NCI-H460 (cell line): ENCODE measurements around the gene LYPD3. TPM values are rescaled to one million over a fixed set of nuclear protein-coding genes. Genes with fewer than 3 reads are reported as not detected.
"Not testable (repeated sequence)": the region's sequence is repeated elsewhere in the genome, so short reads cannot be mapped to it uniquely, and the experiment has no call there.

Experiments used
- DNase-seq: peaks from one replicate; pipeline ENCODE4 v3.0.0-alpha.2; 2016; ENCODE audit warnings: low read depth; ENCODE audit errors: extremely low read depth
- total RNA-seq: library from RNA; depleted of rRNA; stranded (reverse); fragments of >200 nt; shearing (Covaris generic); gene quantifications from 2 replicates; pipeline ENCODE4 v1.2.3, GENCODE V29; 2014; rRNA removed

Gene LYPD3
- total RNA-seq, 1 experiment from 2014 or later = 0.05 TPM

DNA sequence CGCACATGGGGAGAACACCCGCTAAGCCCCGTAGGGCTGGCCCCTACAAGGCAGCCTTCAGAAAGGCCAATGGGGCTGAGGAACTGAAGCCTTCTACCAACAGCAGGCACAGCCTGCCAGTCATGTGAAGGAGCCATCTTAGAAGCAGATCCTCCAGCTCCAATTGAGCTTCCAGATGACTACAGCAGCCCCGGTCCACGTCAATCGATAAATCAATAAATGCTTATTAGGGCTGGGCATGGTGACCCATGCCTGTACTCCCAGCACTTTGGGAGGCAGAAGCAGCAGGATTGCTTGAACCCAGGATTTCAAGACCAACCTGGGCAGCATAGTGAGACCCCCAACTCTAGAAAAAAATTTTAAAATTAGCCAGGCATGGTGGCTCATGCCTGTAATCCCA is 27.7 kb downstream of the LYPD3 start:
- DNase-seq = no peak

GRCh38 chr19:43437284-43437683 is 28.1 kb downstream of the LYPD3 start:
- DNase-seq = not testable (repeated sequence)

DNA sequence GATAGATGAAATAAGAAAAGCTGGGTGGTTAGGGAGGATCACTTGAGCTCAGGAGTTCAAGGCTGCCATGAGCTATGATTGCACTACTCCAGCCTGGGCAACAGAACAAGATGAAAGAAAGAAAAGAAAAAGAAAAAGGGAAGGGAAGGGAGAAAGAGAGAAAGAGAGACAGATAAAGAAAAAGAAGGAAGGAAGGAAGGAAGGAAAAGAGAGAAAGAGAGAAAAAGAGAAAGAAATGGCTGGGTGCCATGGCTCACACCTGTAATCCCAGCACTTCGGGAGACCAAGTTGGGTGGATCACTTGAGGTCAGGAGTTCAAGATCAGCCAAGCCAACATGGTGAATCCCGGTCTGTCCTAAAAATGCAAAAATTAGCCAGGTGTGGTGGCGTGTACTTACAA is 29.6 kb downstream of the LYPD3 start:
- DNase-seq = no peak

DNA sequence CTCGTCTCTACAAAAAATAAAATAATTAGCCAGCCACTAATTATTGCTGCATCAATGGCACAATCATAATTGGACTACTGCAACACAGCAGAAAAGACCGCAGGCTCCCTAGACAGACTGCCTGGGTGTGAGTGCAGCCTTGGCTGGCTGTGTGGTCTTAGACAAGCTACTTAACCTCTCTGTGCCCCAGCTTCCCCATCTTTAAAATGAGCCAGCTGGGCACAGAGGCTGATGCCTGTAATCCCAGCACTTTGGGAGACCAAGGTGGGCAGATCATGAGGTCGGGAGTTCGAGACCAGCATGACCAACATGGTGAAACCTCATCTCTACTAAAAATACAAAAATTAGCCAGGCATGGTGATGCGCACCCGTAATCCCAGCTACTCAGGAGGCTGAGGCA is 31.7 kb downstream of the LYPD3 start:
- DNase-seq = no peak

DNA sequence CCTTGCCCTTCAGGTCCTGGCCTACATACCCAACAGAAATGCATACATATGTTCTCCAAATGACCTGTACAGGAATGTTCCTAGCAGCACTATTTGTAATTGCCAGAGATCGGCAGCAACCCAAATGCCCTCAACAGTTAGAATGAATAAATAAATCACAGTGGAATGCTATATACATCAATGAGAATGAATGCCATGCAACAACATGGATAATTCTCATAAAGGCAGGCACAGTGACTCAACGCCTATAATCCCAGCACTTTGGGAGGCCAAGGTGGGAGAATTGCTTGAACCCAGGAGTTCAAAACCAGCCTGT is 32.1 kb downstream of the LYPD3 start:
- DNase-seq = no peak

DNA sequence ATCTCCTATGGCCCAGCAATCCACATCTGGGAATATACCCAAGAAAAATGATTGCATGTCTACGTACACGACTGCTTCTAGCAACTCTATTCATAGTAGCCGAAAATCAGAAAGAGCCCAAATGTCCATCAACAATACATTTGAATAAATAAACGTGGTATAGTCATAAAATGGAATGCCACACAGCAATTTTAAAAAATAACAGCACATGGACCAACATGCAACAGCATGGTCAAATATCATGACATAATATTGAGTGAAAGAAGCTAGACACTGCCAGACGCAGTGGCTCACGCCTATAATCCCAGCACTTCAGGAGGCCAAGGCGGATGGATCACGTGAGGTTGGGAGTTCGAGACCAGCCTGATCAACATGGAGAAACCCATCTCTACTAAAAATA is 34.4 kb downstream of the LYPD3 start:
- no peak for DNase-seq

GRCh38 chr19:43430142-43430710 is 35.2 kb downstream of the LYPD3 start:
- DNase-seq = no peak

DNA sequence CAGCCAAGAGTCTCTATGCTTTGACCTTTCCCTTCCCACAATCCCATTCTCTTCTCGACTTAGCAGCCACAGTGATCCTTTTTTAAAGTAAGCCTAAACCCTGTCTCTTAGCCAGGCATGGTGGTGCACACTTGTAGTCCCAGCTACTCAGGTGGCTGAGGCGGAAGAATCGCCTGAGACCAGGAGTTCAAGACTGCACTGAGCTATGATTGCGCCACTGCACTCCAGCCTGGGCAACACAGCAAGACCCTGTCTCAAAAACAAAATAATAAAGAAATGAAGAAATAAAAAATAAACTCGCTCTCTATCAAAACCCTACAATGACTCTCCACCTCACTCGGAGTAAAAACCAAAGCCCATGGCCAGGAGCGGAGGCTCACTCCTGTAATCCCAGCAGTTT is 36.0 kb downstream of the LYPD3 start:
- no peak for DNase-seq

DNA sequence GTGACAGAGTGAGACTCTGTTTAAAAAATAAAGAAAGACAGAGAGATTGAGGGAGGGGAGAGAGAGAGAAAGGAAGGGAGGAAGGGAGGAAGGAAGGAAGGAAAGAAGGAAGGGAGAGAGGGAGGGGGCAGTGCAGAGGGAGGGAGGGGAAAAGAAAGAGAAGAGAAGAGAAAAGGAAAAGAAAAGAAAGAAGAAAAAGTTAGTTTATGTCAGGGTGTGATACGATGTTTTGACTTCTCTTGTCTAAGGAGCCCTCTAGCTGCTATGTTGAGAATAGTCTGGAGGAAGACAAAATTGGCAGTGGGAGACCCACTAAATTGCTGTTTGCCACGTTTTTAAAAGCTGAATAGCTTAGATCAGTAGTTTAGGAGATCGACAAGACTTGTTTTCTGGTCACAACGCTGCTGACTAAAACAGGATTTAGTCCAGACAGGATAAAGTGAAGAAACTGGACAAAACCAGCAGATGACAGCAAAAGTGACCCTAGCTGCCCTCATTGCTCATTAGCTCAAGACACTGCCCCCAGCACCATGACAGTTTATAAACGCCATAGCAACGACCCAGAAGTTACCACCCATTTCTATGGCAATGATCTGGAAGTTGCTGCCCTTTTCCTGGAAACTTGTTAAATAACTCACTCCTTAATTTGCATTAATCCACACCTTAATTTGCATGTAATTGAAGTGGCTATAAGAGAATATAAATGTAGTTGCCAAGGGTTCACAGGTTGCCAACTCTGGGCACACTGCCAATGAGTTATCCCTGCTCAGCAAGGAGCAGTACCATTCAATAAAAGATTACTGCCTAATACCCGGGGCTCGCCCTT is 39.6 kb downstream of the LYPD3 start:
- DNase-seq = no peak

DNA sequence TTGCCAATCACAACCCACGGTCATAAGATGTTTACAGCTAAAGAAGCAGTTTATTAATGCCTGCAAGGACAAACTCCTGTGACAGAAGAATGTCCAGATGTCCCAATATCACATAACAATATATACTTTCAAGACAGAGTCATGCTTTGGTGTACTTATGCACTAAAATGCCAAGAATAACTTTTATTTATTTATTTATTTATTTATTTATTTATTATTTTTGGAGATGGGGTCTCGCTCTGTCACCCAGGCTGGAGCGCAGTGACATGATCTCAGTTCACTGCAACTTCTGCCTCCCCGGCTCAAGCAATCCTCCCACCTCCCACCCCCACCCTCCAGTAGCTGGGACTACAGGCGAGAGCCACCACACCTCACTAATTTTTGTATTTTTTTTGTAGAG is 41.6 kb downstream of the LYPD3 start:
- no peak for DNase-seq

DNA sequence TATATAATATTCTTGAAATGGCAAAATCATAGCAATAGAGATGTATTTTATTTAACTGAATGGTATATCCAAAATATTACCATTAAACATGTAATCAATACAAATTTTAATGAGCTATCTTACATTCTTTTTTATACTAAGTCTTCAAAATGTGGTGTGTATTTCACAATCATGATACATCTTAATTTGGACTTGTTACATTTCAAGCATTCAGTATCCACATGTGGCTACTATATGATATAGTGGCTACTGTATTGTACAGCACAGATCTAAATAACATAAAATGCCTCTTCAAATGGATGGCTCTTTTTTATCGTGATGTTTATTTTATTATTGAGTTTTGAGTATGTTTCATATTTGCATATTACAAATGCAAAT is 42.7 kb downstream of the LYPD3 start:
- DNase-seq = no peak

- DNase-seq = no peak
Observed at GRCh38 chr19:43422000-43422688, 43.3 kb downstream of the LYPD3 start.

- DNase-seq = no peak
Observed at GRCh38 chr19:43420954-43421353, 44.5 kb downstream of the LYPD3 start.

- DNase-seq = no peak
Observed at GRCh38 chr19:43416951-43417623, 48.3 kb downstream of the LYPD3 start.

GRCh38 chr19:43414554-43414953 is 50.9 kb downstream of the LYPD3 start, which contains the start of gene TEX101:
Gene TEX101, plus strand, starts transcription at chr19:43414890. Its CDS starts 1,030 bp downstream, at chr19:43415920.
- no peak for DNase-seq

GRCh38 chr19:43412441-43412840 is 53.0 kb downstream of the LYPD3 start:
- no peak for DNase-seq

Other genes with a start within 250 kb of the LYPD3 start
- gene PSG9, start 196.1 kb downstream of the LYPD3 start, total RNA-seq = not detected in 2 replicates
- gene CD177, start 111.9 kb downstream of the LYPD3 start, total RNA-seq = not detected in 2 replicates
- gene TEX101, start 50.7 kb downstream of the LYPD3 start, total RNA-seq = not detected in 2 replicates
- 11.4 and 14.3 TPM in 2 replicates for gene PHLDB3, start 39.1 kb upstream of the LYPD3 start, total RNA-seq
- 32.5 and 39.0 TPM in 2 replicates for gene ETHE1, start 61.6 kb upstream of the LYPD3 start, total RNA-seq
- gene ZNF575, start 67.6 kb upstream of the LYPD3 start, total RNA-seq = 0.32 and 0.35 TPM in 2 replicates
- gene XRCC1, start 109.9 kb upstream of the LYPD3 start, total RNA-seq = 13.5 and 17.9 TPM in 2 replicates
- gene PINLYP, start 110.2 kb upstream of the LYPD3 start, total RNA-seq = not detected in 2 replicates
- gene IRGQ, start 130.5 kb upstream of the LYPD3 start, total RNA-seq = 5.7 and 8.1 TPM in 2 replicates
- gene ZNF576, start 131.0 kb upstream of the LYPD3 start, total RNA-seq = 4.4 and 4.6 TPM in 2 replicates
- gene SRRM5, start 146.5 kb upstream of the LYPD3 start, total RNA-seq = 0.10 and 0.55 TPM in 2 replicates
- gene ZNF428, start 154.0 kb upstream of the LYPD3 start, total RNA-seq = 15.4 and 17.5 TPM in 2 replicates
- gene CADM4, start 174.2 kb upstream of the LYPD3 start, total RNA-seq = 3.1 and 5.9 TPM in 2 replicates
- gene PLAUR, start 204.6 kb upstream of the LYPD3 start, total RNA-seq = 153 and 174 TPM in 2 replicates